Nephron progenitor cell (in vitro differentiated cells): ENCODE data around the gene HOXD3.

Source experiments
- DNase-seq: peaks from one replicate; pipeline ENCODE4 v3.0.0; 2021
- H3K27ac Mint-ChIP-seq: 2 replicates; pipeline ENCODE4 v1.8.0; 2021; ENCODE audit warnings: mild to moderate bottlenecking, moderate library complexity, mixed read lengths
- H3K27me3 Mint-ChIP-seq: 2 replicates; pipeline ENCODE4 v1.8.0; 2021; ENCODE audit warnings: mild to moderate bottlenecking, low read depth, mixed read lengths; ENCODE audit not compliant: poor library complexity
- H3K36me3 Mint-ChIP-seq: 2 replicates; pipeline ENCODE4 v1.8.0; 2021; ENCODE audit warnings: low read depth, mixed read lengths
- H3K4me1 Mint-ChIP-seq: 2 replicates; pipeline ENCODE4 v1.8.0; 2021; ENCODE audit warnings: mixed read lengths
- H3K4me3 Mint-ChIP-seq: 2 replicates; pipeline ENCODE4 v1.8.0; 2021; ENCODE audit warnings: mild to moderate bottlenecking, moderate library complexity, mixed read lengths
- H3K9me3 Mint-ChIP-seq: 2 replicates; pipeline ENCODE4 v1.8.0; 2021; ENCODE audit warnings: mild to moderate bottlenecking, moderate library complexity, mixed read lengths
- CTCF ChIP-seq: fragments of 200-600 bp; sonication (generic); IDR thresholded peaks from 2 replicates; pipeline ENCODE4 v1.5.0; 2021; ENCODE audit warnings: antibody characterized with exemption

Gene HOXD3

GRCh38 chr2:176156807-176157498, at the start of gene HOXD3:
Gene HOXD3, plus strand, starts transcription at chr2:176157307. Its CDS starts 11,808 bp downstream, at chr2:176169115.
- peak within 1 kb of the TSS; percentile 99 for H3K27ac Mint-ChIP-seq
- no peak for DNase-seq
- peaks cover 86% of the 10 kb centered on the region for H3K4me1 Mint-ChIP-seq
- TF ChIP-seq CTCF: no peak
- peaks cover 34% of the 10 kb centered on the region for H3K36me3 Mint-ChIP-seq
- H3K27me3 Mint-ChIP-seq: no peaks in the 10 kb centered on the region
- H3K4me3 Mint-ChIP-seq: peak within 1 kb of the TSS; percentile 88
- no peaks in the 10 kb centered on the region for H3K9me3 Mint-ChIP-seq

- H3K36me3 Mint-ChIP-seq: no peaks in the 10 kb centered on the region
- no peak for TF ChIP-seq CTCF
- peaks cover 90% of the 10 kb centered on the region for H3K27me3 Mint-ChIP-seq
- no peak for DNase-seq
- H3K4me3 Mint-ChIP-seq: peak overlapping the region; percentile 86
- no peaks in the 10 kb centered on the region for H3K9me3 Mint-ChIP-seq
- peaks cover 72% of the 10 kb centered on the region for H3K4me1 Mint-ChIP-seq
- no peak overlapping the region for H3K27ac Mint-ChIP-seq
Measured at GRCh38 chr2:176107731-176108181, 49.4 kb upstream of the HOXD3 start.

- no peaks in the 10 kb centered on the region for H3K9me3 Mint-ChIP-seq
- peaks cover 80% of the 10 kb centered on the region for H3K4me1 Mint-ChIP-seq
- H3K27ac Mint-ChIP-seq: peak overlapping the region; percentile 63
- DNase-seq: peak; percentile 21
- peaks cover 90% of the 10 kb centered on the region for H3K27me3 Mint-ChIP-seq
- H3K36me3 Mint-ChIP-seq: no peaks in the 10 kb centered on the region
- no peak for TF ChIP-seq CTCF
- H3K4me3 Mint-ChIP-seq: peak overlapping the region; percentile 86
Measured at GRCh38 chr2:176109192-176109901, 47.8 kb upstream of the HOXD3 start.

- DNase-seq: peak; percentile 38
- H3K4me3 Mint-ChIP-seq: peak overlapping the region; percentile 86
- H3K27ac Mint-ChIP-seq: peak overlapping the region; percentile 63
- TF ChIP-seq CTCF: no peak
- no peaks in the 10 kb centered on the region for H3K9me3 Mint-ChIP-seq
- peaks cover 80% of the 10 kb centered on the region for H3K4me1 Mint-ChIP-seq
- no peaks in the 10 kb centered on the region for H3K36me3 Mint-ChIP-seq
- H3K27me3 Mint-ChIP-seq: peaks cover 90% of the 10 kb centered on the region
Measured at GRCh38 chr2:176109946-176110345, 47.2 kb upstream of the HOXD3 start.

GRCh38 chr2:176110415-176111308, 46.4 kb upstream of the HOXD3 start:
- Mint-ChIP-seq H3K36me3 (no peaks in the 10 kb centered on the region), H3K27me3 (peaks cover 89% of the 10 kb centered on the region), H3K4me1 (peaks cover 77% of the 10 kb centered on the region), H3K27ac (peak overlapping the region; percentile 68), H3K9me3 (no peaks in the 10 kb centered on the region), H3K4me3 (peak overlapping the region; percentile 86)
- no peak for DNase-seq
- no peak for TF ChIP-seq CTCF
